B cell (primary cell): ENCODE data around the gene TCN2.

Experiments used
- EZH2 ChIP-seq: IDR thresholded peaks from 2 replicates; pipeline ENCODE4 v1.6.1; 2012; ENCODE audit warnings: borderline replicate concordance, low read depth, mild to moderate bottlenecking, moderate library complexity, low read length; ENCODE audit not compliant: insufficient read depth, poor library complexity, severe bottlenecking
- TF ChIP-seq, protein P1 (sequence below): fragments of 200-600 bp; IDR thresholded peaks from one replicate; pipeline ENCODE4 v1.8.0; 2022; ENCODE audit warnings: antibody characterized with exemption, mild to moderate bottlenecking

DNA sequence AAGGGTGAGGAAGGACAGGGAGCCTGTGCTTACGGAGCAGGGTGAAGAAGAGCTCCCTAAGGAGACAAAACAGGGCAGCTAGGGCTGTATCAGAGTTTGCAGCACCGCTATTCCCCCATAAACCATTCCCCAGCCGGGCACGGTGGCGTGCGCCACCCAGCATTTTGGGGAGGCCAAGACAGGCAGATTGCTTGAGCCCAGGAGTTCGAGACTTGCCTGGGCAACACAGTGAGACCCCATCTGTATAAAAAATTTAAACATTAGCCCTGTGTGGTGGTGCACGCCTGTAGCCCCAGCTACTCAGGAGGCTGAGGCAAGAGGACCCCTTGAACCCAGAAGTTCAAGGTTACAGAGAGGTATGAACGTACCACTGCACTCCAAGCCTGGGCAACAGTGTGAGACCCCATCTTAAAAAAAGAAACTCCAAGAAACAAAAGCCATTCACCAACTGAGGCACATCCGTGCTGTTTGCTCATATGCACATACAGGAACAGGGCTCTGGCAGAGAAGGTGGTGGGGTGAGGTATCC is 37.2 kb upstream of the TCN2 start:
- TF ChIP-seq, protein P1, sequence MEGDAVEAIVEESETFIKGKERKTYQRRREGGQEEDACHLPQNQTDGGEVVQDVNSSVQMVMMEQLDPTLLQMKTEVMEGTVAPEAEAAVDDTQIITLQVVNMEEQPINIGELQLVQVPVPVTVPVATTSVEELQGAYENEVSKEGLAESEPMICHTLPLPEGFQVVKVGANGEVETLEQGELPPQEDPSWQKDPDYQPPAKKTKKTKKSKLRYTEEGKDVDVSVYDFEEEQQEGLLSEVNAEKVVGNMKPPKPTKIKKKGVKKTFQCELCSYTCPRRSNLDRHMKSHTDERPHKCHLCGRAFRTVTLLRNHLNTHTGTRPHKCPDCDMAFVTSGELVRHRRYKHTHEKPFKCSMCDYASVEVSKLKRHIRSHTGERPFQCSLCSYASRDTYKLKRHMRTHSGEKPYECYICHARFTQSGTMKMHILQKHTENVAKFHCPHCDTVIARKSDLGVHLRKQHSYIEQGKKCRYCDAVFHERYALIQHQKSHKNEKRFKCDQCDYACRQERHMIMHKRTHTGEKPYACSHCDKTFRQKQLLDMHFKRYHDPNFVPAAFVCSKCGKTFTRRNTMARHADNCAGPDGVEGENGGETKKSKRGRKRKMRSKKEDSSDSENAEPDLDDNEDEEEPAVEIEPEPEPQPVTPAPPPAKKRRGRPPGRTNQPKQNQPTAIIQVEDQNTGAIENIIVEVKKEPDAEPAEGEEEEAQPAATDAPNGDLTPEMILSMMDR = no peak
- no peak for TF ChIP-seq EZH2
